ENCODE results near the gene TCEA2. TPM values are rescaled to one million over a fixed set of nuclear protein-coding genes. Genes with fewer than 3 reads are reported as not detected.

Gene TCEA2
- total and polyA plus RNA-seq, 7 experiments from 2014 or later = 22.2 to 73.2 (median 36.4) TPM

DNA sequence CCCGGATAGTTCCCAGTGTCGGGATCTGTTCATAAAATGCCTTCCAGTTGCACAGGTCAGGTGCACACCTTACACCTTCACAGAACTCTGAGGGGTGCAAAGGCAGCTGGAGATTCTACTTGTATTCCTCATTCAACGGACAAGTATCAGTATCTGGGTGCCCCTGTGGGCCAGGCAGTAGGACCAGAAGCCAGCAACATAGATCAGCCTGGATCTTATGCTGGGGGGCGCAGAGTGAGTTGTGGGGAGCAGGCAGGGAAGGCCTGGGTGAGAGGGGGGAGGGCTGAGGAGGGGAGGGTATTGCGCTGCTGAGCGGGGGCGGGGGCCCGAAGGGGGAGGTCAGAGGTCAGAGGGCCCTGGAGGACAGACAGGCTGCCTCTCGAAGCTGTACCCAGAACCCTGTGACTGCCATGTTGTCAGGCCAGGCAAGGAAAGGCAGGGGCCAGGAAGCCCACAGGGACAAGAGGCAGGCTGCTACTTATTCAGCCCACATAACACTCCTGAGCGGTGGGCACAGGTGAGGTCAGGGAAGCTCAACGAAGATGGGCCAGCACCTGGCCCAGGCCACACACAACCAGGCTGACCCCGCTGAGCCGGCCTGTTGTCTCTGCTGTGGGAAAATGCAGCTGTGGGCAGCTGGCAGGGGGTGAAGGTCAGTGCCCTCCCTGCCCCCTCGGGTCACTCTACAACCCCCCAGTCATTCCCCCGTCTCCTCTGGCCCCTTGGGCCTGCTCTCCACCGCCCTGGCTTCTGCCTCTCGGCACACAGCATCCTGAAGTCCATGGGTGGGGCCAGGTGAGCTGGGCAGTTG is 18.0 kb downstream of the TCEA2 start:
- Mint-ChIP-seq H3K4me1 (peaks cover 22 to 51% (median 39%) of the 10 kb centered on the region in 7 donors), H3K36me3 (peaks cover 0 to 9% (median 0%) of the 10 kb centered on the region in 5 donors), H3K4me3 (peak overlapping the region; percentile 75 to 90 (median 82)), H3K9me3 (peaks cover 0 to 5% (median 0%) of the 10 kb centered on the region in 11 donors), H3K27me3 (peaks cover 0 to 32% (median 0%) of the 10 kb centered on the region in 5 donors), H3K27ac (peak overlapping the region in 8 of 9 donors; percentile 72 to 94 (median 82))
- peaks cover 0 to 11% (median 0%) of the 10 kb centered on the region in 3 experiments for H3K36me3 ChIP-seq (ENCODE audit: control insufficient read depth in 2 of 3, insufficient read depth in 3 of 3, low read length in 3 of 3)
- intact Hi-C loops (cut with micrococcal nuclease) = loop anchor here in 1 of 2 donors (5.0 kb wide), 1 partner anchor 176 kb away; the partner anchor contains the start of gene PCMTD2
- ATAC-seq (no peak), DNase-seq (no peak)
- H3K9me3 ChIP-seq (ENCODE audit: control insufficient read depth in 2 of 3, low read length in 3 of 3) = no peaks in the 10 kb centered on the region
- ChIA-PET POLR2A (interaction anchor here (0.6 to 4.0 kb wide), 3 partner anchors 19 to 447 kb away, joined by 3 to 26 read pairs (median 3); no protein-coding TSS in a partner anchor), CTCF (interaction anchor here (0.9 to 1.7 kb wide), 3 partner anchors 39 to 108 kb away, joined by 3 to 8 read pairs (median 3); no protein-coding TSS in a partner anchor)
- no peaks in the 10 kb centered on the region for H3K27me3 ChIP-seq (ENCODE audit: control insufficient read depth in 2 of 2, insufficient read depth in 2 of 2, low read length in 2 of 2)
- peak overlapping the region; percentile 71 for H3K27ac ChIP-seq (ENCODE audit: low read depth, low read length)
- no peak overlapping the region for H3K4me3 ChIP-seq (ENCODE audit: low read length)
- peaks cover 22 to 35% of the 10 kb centered on the region in 2 donors for H3K4me1 ChIP-seq (ENCODE audit: control insufficient read depth in 2 of 2, insufficient read depth in 2 of 2, low read length in 2 of 2)

DNA sequence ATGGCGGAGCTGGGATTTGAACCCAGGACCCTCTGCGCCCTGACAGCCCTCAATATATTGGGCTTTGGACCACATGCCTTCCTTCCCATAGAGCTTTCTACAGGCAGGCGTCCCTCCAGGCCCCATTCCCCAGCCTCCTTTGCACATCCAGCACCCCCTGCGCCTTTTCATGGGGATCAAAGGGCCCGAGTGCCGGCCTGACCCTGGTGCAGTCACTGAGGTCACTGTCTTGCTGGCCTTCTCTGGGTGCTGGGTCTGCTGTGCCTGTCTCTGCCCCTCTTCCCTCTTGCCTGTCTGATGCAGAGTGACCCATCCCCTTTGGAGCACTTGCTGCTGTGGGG is 18.6 kb downstream of the TCEA2 start:
- POLR2A ChIA-PET = interaction anchor here (0.6 to 4.0 kb wide), 3 partner anchors 18 to 447 kb away, joined by 3 to 26 read pairs (median 3); no protein-coding TSS in a partner anchor
- DNase-seq (no peak), ATAC-seq (no peak)
- peak overlapping the region; percentile 35 for H3K27ac ChIP-seq (ENCODE audit: low read depth, low read length)
- Mint-ChIP-seq H3K27me3 (peaks cover 0 to 37% (median 0%) of the 10 kb centered on the region in 5 donors), H3K4me1 (peaks cover 22 to 49% (median 39%) of the 10 kb centered on the region in 7 donors), H3K27ac (peak overlapping the region; percentile 11 to 85 (median 55)), H3K36me3 (peaks cover 0 to 9% (median 0%) of the 10 kb centered on the region in 5 donors), H3K9me3 (peaks cover 0 to 7% (median 0%) of the 10 kb centered on the region in 11 donors), H3K4me3 (peak overlapping the region in 9 of 10 donors; percentile 30 to 84 (median 66))
- H3K36me3 ChIP-seq (ENCODE audit: control insufficient read depth in 2 of 3, insufficient read depth in 3 of 3, low read length in 3 of 3) = peaks cover 0 to 5% (median 0%) of the 10 kb centered on the region in 3 experiments
- H3K9me3 ChIP-seq (ENCODE audit: control insufficient read depth in 2 of 3, low read length in 3 of 3) = no peaks in the 10 kb centered on the region
- H3K4me1 ChIP-seq (ENCODE audit: control insufficient read depth in 2 of 2, insufficient read depth in 2 of 2, low read length in 2 of 2) = peaks cover 18 to 29% of the 10 kb centered on the region in 2 donors
- CTCF ChIA-PET = interaction anchor here (1.7 kb wide), 1 partner anchor 39 kb away, joined by 8 read pairs; no protein-coding TSS in a partner anchor
- intact Hi-C loops (cut with micrococcal nuclease) = loop anchor here in 1 of 2 donors (5.0 kb wide), 1 partner anchor 176 kb away; the partner anchor contains the start of gene PCMTD2
- H3K27me3 ChIP-seq (ENCODE audit: control insufficient read depth in 2 of 2, insufficient read depth in 2 of 2, low read length in 2 of 2) = no peaks in the 10 kb centered on the region
- H3K4me3 ChIP-seq (ENCODE audit: low read length) = no peak overlapping the region

GRCh38 chr20:64082126-64082731 is 19.2 kb downstream of the TCEA2 start:
- Mint-ChIP-seq H3K4me1 (peaks cover 22 to 45% (median 36%) of the 10 kb centered on the region in 7 donors), H3K36me3 (peaks cover 0 to 8% (median 0%) of the 10 kb centered on the region in 5 donors), H3K4me3 (peak overlapping the region; percentile 53 to 83 (median 68)), H3K27me3 (peaks cover 0 to 39% (median 0%) of the 10 kb centered on the region in 5 donors), H3K27ac (peak overlapping the region in 8 of 9 donors; percentile 11 to 79 (median 50)), H3K9me3 (peaks cover 0 to 9% (median 0%) of the 10 kb centered on the region in 11 donors)
- ChIA-PET CTCF (interaction anchor here (1.7 to 3.0 kb wide), 2 partner anchors 38 to 102 kb away, joined by 4 to 55 read pairs; partner anchors contain the start of gene PRPF6), POLR2A (interaction anchor here (2.5 kb wide), 1 partner anchor 38 kb away, joined by 11 read pairs; no protein-coding TSS in a partner anchor)
- Histone ChIP-seq H3K36me3 (ENCODE audit: control insufficient read depth in 2 of 3, insufficient read depth in 3 of 3, low read length in 3 of 3) (peaks cover 0 to 5% (median 0%) of the 10 kb centered on the region in 3 experiments), H3K9me3 (ENCODE audit: control insufficient read depth in 2 of 3, low read length in 3 of 3) (no peaks in the 10 kb centered on the region), H3K4me1 (ENCODE audit: control insufficient read depth in 2 of 2, insufficient read depth in 2 of 2, low read length in 2 of 2) (peaks cover 11 to 23% of the 10 kb centered on the region in 2 donors), H3K4me3 (ENCODE audit: low read length) (no peak overlapping the region), H3K27me3 (ENCODE audit: control insufficient read depth in 2 of 2, insufficient read depth in 2 of 2, low read length in 2 of 2) (no peaks in the 10 kb centered on the region), H3K27ac (ENCODE audit: low read depth, low read length) (peak overlapping the region; percentile 35)
- intact Hi-C loops (cut with micrococcal nuclease) = loop anchor here in 1 of 2 donors (2.0 to 5.0 kb wide), 2 partner anchors 21 to 175 kb away; partner anchors contain the start of gene PCMTD2
- no peak for DNase-seq
- ATAC-seq = no peak

GRCh38 chr20:64082820-64083377 is 19.9 kb downstream of the TCEA2 start:
- POLR2A ChIA-PET = interaction anchor here (2.5 kb wide), 1 partner anchor 37 kb away, joined by 11 read pairs; no protein-coding TSS in a partner anchor
- Histone ChIP-seq H3K36me3 (ENCODE audit: control insufficient read depth in 2 of 3, insufficient read depth in 3 of 3, low read length in 3 of 3) (peaks cover 0 to 5% (median 0%) of the 10 kb centered on the region in 3 experiments), H3K27me3 (ENCODE audit: control insufficient read depth in 2 of 2, insufficient read depth in 2 of 2, low read length in 2 of 2) (no peaks in the 10 kb centered on the region), H3K9me3 (ENCODE audit: control insufficient read depth in 2 of 3, low read length in 3 of 3) (peaks cover 0 to 5% (median 0%) of the 10 kb centered on the region in 3 experiments), H3K4me1 (ENCODE audit: control insufficient read depth in 2 of 2, insufficient read depth in 2 of 2, low read length in 2 of 2) (peaks cover 9 to 23% of the 10 kb centered on the region in 2 donors), H3K4me3 (ENCODE audit: low read length) (peak overlapping the region; percentile 47), H3K27ac (ENCODE audit: low read depth, low read length) (no peak overlapping the region)
- Mint-ChIP-seq H3K36me3 (peaks cover 0 to 4% (median 0%) of the 10 kb centered on the region in 5 donors), H3K27me3 (peaks cover 0 to 39% (median 0%) of the 10 kb centered on the region in 5 donors), H3K9me3 (peaks cover 0 to 14% (median 3%) of the 10 kb centered on the region in 11 donors), H3K4me1 (peaks cover 22 to 40% (median 33%) of the 10 kb centered on the region in 7 donors), H3K27ac (peak overlapping the region in 3 of 9 donors; percentile 17 to 48 (median 22)), H3K4me3 (peak overlapping the region; percentile 66 to 81 (median 76))
- intact Hi-C loops (cut with micrococcal nuclease) = loop anchor here (1.0 to 5.0 kb wide), 4 partner anchors 20 to 174 kb away; partner anchors contain the start of gene PCMTD2 (in 1 of the 2)
- DNase-seq = no peak
- CTCF ChIA-PET = interaction anchor here (1.1 to 3.0 kb wide), 3 partner anchors 37 to 586 kb away, joined by 3 to 55 read pairs (median 4); partner anchors contain the start of gene PRPF6
- ATAC-seq = no peak

- Mint-ChIP-seq H3K36me3 (peaks cover 0 to 5% (median 0%) of the 10 kb centered on the region in 5 donors), H3K4me3 (peak overlapping the region; percentile 66 to 81 (median 76)), H3K27ac (peak overlapping the region in 3 of 9 donors; percentile 17 to 48 (median 22)), H3K27me3 (peaks cover 0 to 41% (median 0%) of the 10 kb centered on the region in 5 donors), H3K4me1 (peaks cover 22 to 38% (median 32%) of the 10 kb centered on the region in 7 donors), H3K9me3 (peaks cover 0 to 19% (median 5%) of the 10 kb centered on the region in 11 donors)
- intact Hi-C loops (cut with micrococcal nuclease) = loop anchor here (1.0 to 5.0 kb wide), 4 partner anchors 19 to 174 kb away; partner anchors contain the start of gene PCMTD2 (in 1 of the 2)
- ATAC-seq (peak; percentile 51), DNase-seq (peak in 8 of 9 donors; percentile 45 to 79 (median 55))
- Histone ChIP-seq H3K27ac (ENCODE audit: low read depth, low read length) (no peak overlapping the region), H3K4me1 (ENCODE audit: control insufficient read depth in 2 of 2, insufficient read depth in 2 of 2, low read length in 2 of 2) (peaks cover 9 to 23% of the 10 kb centered on the region in 2 donors), H3K4me3 (ENCODE audit: low read length) (peak overlapping the region; percentile 47), H3K9me3 (ENCODE audit: control insufficient read depth in 2 of 3, low read length in 3 of 3) (peaks cover 0 to 8% (median 0%) of the 10 kb centered on the region in 3 experiments), H3K27me3 (ENCODE audit: control insufficient read depth in 2 of 2, insufficient read depth in 2 of 2, low read length in 2 of 2) (no peaks in the 10 kb centered on the region), H3K36me3 (ENCODE audit: control insufficient read depth in 2 of 3, insufficient read depth in 3 of 3, low read length in 3 of 3) (peaks cover 0 to 5% (median 0%) of the 10 kb centered on the region in 3 experiments)
- POLR2A ChIA-PET = interaction anchor here (0.7 to 2.5 kb wide), 3 partner anchors 12 to 37 kb away, joined by 3 to 11 read pairs (median 9); no protein-coding TSS in a partner anchor
- CTCF ChIA-PET = interaction anchor here (1.1 to 3.0 kb wide), 5 partner anchors 33 to 586 kb away, joined by 3 to 55 read pairs (median 3); partner anchors contain the start of gene PRPF6
Observed at GRCh38 chr20:64083378-64083803, 20.4 kb downstream of the TCEA2 start.
